Measurements from ENCODE around the gene PER3.

The PER3 gene

GRCh38 chr1:7862211-7863060, 78.3 kb downstream of the PER3 start:
- Mint-ChIP-seq H3K4me3 (no peak overlapping the region), H3K27ac (no peak overlapping the region), H3K27me3 (no peaks in the 10 kb centered on the region), H3K9me3 (no peaks in the 10 kb centered on the region), H3K4me1 (ENCODE audit: low read depth) (no peaks in the 10 kb centered on the region), H3K36me3 (ENCODE audit: low read depth) (no peaks in the 10 kb centered on the region)

DNA sequence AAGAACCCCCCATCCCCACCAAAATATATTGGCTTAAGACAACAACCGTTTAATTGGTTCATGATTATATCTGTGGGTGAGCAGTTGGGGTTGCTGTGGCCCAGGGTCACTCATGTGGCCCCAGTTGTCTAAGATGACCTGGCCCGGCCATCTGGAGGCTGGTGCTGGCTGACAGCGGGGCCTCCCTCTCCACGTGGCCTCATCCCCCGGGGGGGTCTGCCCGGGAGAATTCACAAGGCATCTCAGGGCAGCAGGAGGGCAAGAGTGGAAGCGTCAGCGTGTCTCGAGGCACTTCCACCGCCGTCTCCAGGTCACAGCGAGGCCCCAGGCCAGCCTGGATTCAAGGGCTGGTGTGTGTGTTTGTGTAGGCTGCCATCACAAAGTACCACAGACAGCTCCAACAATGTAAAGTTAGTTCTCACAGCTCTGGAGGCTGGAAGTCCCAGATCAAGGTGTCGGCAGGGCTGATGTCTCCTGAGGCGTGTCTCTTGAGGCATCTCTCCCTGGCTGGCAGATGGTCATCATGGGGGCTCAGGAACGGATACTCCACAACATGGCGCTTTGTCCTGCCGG, 79.8 kb downstream of the PER3 start:
- Mint-ChIP-seq H3K36me3 (ENCODE audit: low read depth) (no peaks in the 10 kb centered on the region), H3K27me3 (no peaks in the 10 kb centered on the region), H3K9me3 (no peaks in the 10 kb centered on the region), H3K4me3 (no peak overlapping the region), H3K27ac (no peak overlapping the region), H3K4me1 (ENCODE audit: low read depth) (no peaks in the 10 kb centered on the region)

DNA sequence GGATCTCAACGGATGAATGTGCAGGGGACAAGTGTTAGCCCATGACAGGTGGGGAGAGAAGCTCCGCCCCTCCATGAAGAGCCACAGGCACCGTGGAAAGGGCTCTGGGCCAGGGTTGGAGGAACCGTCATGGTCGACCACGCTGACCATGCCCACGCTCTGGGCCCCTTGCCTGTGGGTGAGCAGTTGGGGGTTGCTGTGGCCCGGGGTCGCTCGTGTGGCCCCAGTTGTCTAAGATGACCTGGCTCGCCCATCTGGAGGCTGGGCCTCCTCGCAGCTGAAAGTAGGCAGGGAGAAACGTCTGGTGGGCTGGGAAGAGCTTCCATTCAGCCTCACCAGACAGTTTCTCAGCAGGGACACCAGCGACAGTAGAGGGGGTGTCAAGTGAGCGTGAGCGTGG, 81.9 kb downstream of the PER3 start:
- no peak overlapping the region for H3K27ac Mint-ChIP-seq
- no peaks in the 10 kb centered on the region for H3K27me3 Mint-ChIP-seq
- H3K9me3 Mint-ChIP-seq: no peaks in the 10 kb centered on the region
- H3K36me3 Mint-ChIP-seq (ENCODE audit: low read depth): no peaks in the 10 kb centered on the region
- no peaks in the 10 kb centered on the region for H3K4me1 Mint-ChIP-seq (ENCODE audit: low read depth)
- H3K4me3 Mint-ChIP-seq: no peak overlapping the region

GRCh38 chr1:7868070-7868780, 84.1 kb downstream of the PER3 start:
- no peak overlapping the region for H3K27ac Mint-ChIP-seq
- H3K36me3 Mint-ChIP-seq (ENCODE audit: low read depth): peaks cover 2% of the 10 kb centered on the region
- no peaks in the 10 kb centered on the region for H3K4me1 Mint-ChIP-seq (ENCODE audit: low read depth)
- no peaks in the 10 kb centered on the region for H3K27me3 Mint-ChIP-seq
- no peak overlapping the region for H3K4me3 Mint-ChIP-seq
- no peaks in the 10 kb centered on the region for H3K9me3 Mint-ChIP-seq

- no peaks in the 10 kb centered on the region for H3K27me3 Mint-ChIP-seq
- peaks cover 4% of the 10 kb centered on the region for H3K36me3 Mint-ChIP-seq (ENCODE audit: low read depth)
- H3K27ac Mint-ChIP-seq: no peak overlapping the region
- no peaks in the 10 kb centered on the region for H3K4me1 Mint-ChIP-seq (ENCODE audit: low read depth)
- no peak overlapping the region for H3K4me3 Mint-ChIP-seq
- H3K9me3 Mint-ChIP-seq: no peaks in the 10 kb centered on the region
Observed at GRCh38 chr1:7869136-7869920, 85.2 kb downstream of the PER3 start.

DNA sequence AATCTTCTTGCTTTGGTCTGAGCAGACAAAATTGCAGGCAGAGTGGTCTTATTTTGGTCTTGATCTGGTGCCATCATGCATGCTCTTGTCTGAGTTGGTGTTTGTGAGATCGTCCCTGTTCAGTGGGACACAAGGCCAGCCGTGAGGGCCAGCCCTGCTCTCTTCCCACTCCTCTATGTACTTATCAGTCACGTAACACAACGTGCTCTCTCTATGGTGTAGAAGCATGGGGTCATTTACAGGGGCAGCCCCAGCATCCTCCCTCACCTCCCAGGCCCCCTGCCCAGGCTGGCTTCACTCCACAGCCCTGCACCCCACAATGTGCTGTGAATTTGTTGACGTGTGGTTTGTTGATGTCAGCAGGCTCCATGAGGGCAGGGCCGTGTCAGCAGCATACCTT, 87.0 kb downstream of the PER3 start:
- H3K36me3 Mint-ChIP-seq (ENCODE audit: low read depth): peaks cover 4% of the 10 kb centered on the region
- no peaks in the 10 kb centered on the region for H3K4me1 Mint-ChIP-seq (ENCODE audit: low read depth)
- H3K4me3 Mint-ChIP-seq: no peak overlapping the region
- no peaks in the 10 kb centered on the region for H3K27me3 Mint-ChIP-seq
- H3K27ac Mint-ChIP-seq: no peak overlapping the region
- no peaks in the 10 kb centered on the region for H3K9me3 Mint-ChIP-seq

DNA sequence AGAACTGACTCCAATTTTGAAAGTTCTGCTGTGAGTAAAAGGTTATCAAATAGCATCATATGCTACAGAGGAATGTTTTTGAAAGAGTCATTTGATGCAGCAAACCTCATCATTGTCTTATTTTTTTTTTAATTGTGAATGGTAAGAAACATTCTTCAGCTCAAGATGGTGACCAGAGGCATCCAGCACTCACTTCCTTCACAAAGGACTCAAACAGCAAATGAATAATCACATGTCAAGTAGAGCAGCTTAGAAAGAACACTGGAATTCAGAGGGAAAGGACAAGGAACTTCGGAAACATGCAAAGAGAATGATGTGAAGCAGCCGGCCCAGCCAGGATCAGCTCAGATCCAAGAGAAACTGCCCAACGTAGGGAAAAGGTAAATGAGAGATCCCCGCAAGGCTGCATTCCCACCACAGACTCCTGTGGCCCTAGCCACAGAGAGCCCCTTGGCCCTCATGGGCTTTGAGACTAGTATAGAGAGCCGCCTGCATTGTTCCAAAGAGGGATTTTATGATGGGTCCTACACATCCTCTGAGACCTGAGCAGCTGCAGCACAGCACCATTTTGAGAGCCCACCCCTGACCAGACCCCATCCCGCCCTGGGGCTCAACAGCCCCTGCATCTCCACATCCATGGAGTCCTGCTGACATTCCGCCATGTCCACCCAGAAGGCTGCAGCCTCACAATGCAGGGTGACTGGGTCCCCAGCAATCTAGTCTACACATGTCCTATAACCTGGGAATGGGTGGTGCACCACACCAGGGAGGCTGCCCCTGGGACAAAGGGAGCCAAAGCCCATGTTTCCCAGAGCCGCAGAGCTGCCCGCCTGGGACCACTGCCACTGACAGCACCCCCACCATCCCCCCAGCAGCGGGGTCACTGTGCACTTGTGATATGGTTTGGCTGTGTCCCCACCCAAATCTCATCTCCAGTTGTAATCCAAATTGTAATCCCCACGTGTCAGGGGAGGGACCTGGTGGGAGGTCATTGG, 90.0 kb downstream of the PER3 start:
- Mint-ChIP-seq H3K4me1 (ENCODE audit: low read depth) (peaks cover 11% of the 10 kb centered on the region), H3K9me3 (peaks cover 9% of the 10 kb centered on the region), H3K27me3 (no peaks in the 10 kb centered on the region), H3K27ac (no peak overlapping the region), H3K4me3 (no peak overlapping the region), H3K36me3 (ENCODE audit: low read depth) (peaks cover 14% of the 10 kb centered on the region)

- no peak overlapping the region for H3K4me3 Mint-ChIP-seq
- H3K27me3 Mint-ChIP-seq: no peaks in the 10 kb centered on the region
Observed at GRCh38 chr1:7878027-7878426, 93.9 kb downstream of the PER3 start.

DNA sequence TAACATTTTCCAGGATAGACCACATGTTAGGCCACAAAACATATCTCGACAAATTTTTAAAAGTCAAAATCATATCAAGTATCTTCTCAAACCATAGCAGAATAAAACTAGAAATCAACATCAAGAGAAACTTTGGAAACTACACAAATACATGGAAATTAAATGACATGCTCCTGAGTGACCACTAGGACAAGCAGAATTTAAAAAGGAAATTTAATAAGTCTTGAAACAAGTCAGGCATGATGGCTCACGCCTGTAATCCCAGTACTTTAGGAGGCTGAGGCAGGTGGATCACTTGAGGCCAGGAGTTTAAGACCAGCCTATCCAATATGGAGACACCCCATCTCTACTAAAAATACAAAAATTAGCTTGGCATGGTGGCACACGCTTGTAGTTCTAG, 95.1 kb downstream of the PER3 start:
- H3K4me1 Mint-ChIP-seq (ENCODE audit: low read depth): peaks cover 13% of the 10 kb centered on the region
- H3K27me3 Mint-ChIP-seq: no peaks in the 10 kb centered on the region
- peaks cover 9% of the 10 kb centered on the region for H3K9me3 Mint-ChIP-seq
- H3K4me3 Mint-ChIP-seq: no peak overlapping the region
- H3K27ac Mint-ChIP-seq: no peak overlapping the region
- peaks cover 13% of the 10 kb centered on the region for H3K36me3 Mint-ChIP-seq (ENCODE audit: low read depth)

More at GRCh38 chr1:7878027-7878426, 93.9 kb downstream of the PER3 start:
- no peak overlapping the region for H3K27ac Mint-ChIP-seq
- peaks cover 18% of the 10 kb centered on the region for H3K36me3 Mint-ChIP-seq (ENCODE audit: low read depth)
- H3K4me1 Mint-ChIP-seq (ENCODE audit: low read depth): peaks cover 13% of the 10 kb centered on the region
- H3K9me3 Mint-ChIP-seq: peaks cover 9% of the 10 kb centered on the region

DNA sequence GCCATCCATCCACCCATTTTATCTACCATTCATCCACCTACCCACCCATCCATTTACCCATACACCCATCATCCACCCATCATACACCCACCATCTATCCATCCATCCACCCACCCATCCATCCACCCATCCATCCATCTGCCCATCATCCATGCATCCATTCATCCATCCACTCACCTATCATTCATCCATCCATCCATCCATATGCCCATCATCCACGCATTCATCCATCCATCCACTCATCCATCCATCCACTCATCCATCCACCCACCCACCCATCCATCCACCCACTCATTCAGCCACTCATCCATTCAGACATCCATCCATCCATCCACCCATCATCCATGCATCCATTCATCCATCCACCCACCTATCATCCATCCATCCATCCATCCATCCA, 100.7 kb downstream of the PER3 start:
- no peaks in the 10 kb centered on the region for H3K9me3 Mint-ChIP-seq
- peaks cover 7% of the 10 kb centered on the region for H3K27me3 Mint-ChIP-seq
- H3K27ac Mint-ChIP-seq: no peak overlapping the region
- peaks cover 4% of the 10 kb centered on the region for H3K36me3 Mint-ChIP-seq (ENCODE audit: low read depth)
- peaks cover 16% of the 10 kb centered on the region for H3K4me1 Mint-ChIP-seq (ENCODE audit: low read depth)
- H3K4me3 Mint-ChIP-seq: no peak overlapping the region

DNA sequence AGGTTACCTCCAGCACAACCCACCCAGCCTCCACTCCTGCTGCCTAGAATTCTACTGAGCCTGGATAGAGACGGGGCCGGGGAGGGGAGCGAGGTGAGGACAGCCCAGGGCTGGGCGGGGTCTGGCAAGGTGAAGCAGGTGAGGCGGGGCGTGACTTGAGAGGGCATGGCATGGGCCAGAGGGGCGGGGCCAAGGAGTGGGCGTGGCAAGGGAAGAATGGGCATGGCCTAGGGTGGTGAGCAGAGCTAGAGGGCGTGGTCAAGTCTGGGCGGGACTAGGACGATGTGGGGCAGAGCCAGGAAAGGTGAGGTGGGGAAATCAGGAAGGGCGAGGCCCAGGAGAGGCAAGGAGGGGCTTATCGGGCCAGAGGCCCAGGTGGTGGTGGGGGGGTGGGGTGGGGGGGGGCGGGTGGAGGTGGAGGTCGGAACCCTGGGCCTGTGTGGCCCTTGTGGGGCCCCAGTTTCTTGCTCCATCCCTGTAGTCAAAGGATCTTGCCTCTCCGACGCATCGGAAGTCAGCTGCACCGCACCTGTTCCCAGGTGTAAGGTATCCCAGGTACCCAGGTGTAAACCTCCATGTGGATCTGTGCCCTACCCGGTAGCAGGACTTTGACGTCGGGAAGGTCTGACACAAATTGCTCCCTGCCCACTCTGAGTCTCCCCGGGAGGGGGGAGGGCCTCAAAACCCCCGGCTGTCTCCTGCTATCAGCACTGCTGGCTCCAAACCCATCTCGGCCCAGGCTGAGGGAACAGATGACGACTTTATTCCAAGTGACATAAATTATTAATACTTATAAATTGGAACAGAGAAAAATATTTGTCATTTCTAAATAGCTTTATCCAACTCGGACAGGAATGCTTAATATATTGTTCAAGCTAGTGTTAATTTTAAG, 101.7 kb downstream of the PER3 start:
- Mint-ChIP-seq H3K4me3 (no peak overlapping the region), H3K9me3 (no peaks in the 10 kb centered on the region), H3K27ac (no peak overlapping the region), H3K4me1 (ENCODE audit: low read depth) (peaks cover 16% of the 10 kb centered on the region), H3K36me3 (ENCODE audit: low read depth) (peaks cover 8% of the 10 kb centered on the region), H3K27me3 (peaks cover 7% of the 10 kb centered on the region)

- peaks cover 16% of the 10 kb centered on the region for H3K4me1 Mint-ChIP-seq (ENCODE audit: low read depth)
- no peak overlapping the region for H3K4me3 Mint-ChIP-seq
- no peaks in the 10 kb centered on the region for H3K9me3 Mint-ChIP-seq
- H3K27ac Mint-ChIP-seq: no peak overlapping the region
- peaks cover 8% of the 10 kb centered on the region for H3K36me3 Mint-ChIP-seq (ENCODE audit: low read depth)
- H3K27me3 Mint-ChIP-seq: peaks cover 7% of the 10 kb centered on the region
Observed at GRCh38 chr1:7886405-7886745, 102.3 kb downstream of the PER3 start.
